MG63 (cell line): ENCODE results near the gene GRB2. TPM values are rescaled to one million over a fixed set of nuclear protein-coding genes. Genes with fewer than 3 reads are reported as not detected.
"Not testable (repeated sequence)": the region's sequence is repeated elsewhere in the genome, so short reads cannot be mapped to it uniquely, and the experiment has no call there.

Experiments used
- DNase-seq: peaks from one replicate; pipeline ENCODE4 v3.0.0-alpha.2; 2020
- H3K27me3 ChIP-seq: fragments of 250-450 bp; sonication (Bioruptor Pico); 2 replicates; pipeline ENCODE4 v1.5.1; 2020; ENCODE audit warnings: mild to moderate bottlenecking, moderate library complexity
- H3K36me3 ChIP-seq: fragments of 250-450 bp; sonication (Bioruptor Pico); 2 replicates; pipeline ENCODE4 v1.5.1; 2020; ENCODE audit warnings: mild to moderate bottlenecking, moderate library complexity
- H3K4me3 ChIP-seq: fragments of 250-450 bp; sonication (Bioruptor Pico); 2 replicates; pipeline ENCODE4 v1.5.1; 2020; ENCODE audit warnings: mild to moderate bottlenecking, moderate library complexity
- H3K9me3 ChIP-seq: fragments of 250-450 bp; sonication (Bioruptor Pico); 2 replicates; pipeline ENCODE4 v1.5.1; 2020; ENCODE audit warnings: mild to moderate bottlenecking, moderate library complexity
- total RNA-seq: library from RNA; depleted of rRNA; stranded (reverse); fragments of >200 nt; shearing (Covaris generic); gene quantifications from 2 replicates; pipeline ENCODE4 v1.2.3, GENCODE V29; 2014; ENCODE audit warnings: low replicate concordance

Gene GRB2
- total RNA-seq, 1 experiment from 2014 or later = 134 TPM

GRCh38 chr17:75400326-75400939 is 5.0 kb downstream of the GRB2 start:
- no peak for DNase-seq
- Histone ChIP-seq H3K4me3 (no peak overlapping the region), H3K36me3 (peaks cover 19% of the 10 kb centered on the region), H3K27me3 (no peaks in the 10 kb centered on the region), H3K9me3 (no peaks in the 10 kb centered on the region)

DNA sequence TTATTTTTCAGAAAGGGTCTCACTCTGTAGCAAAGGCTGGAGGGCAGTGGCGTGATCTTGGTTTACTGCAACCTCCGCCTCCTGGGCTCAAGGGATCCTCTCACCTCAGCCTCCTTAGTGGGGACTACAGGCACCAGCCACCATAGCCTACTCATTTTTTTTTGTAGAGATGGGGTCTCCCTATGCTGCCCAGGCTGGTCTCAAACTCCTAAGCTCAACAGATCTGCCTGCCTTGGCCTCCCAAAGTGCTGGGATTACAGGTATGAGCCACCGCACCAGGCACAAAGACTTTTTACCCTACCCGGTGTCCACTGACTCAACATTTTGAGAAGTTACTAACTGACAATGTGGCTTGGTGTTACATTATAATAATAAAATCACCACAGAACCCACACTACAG is 7.2 kb downstream of the GRB2 start:
- Histone ChIP-seq H3K4me3 (no peak overlapping the region), H3K9me3 (no peaks in the 10 kb centered on the region), H3K27me3 (no peaks in the 10 kb centered on the region), H3K36me3 (peaks cover 16% of the 10 kb centered on the region)
- DNase-seq = no peak

- Histone ChIP-seq H3K27me3 (no peaks in the 10 kb centered on the region), H3K4me3 (no peak overlapping the region), H3K9me3 (no peaks in the 10 kb centered on the region), H3K36me3 (peaks cover 19% of the 10 kb centered on the region)
- DNase-seq = no peak
Observed at GRCh38 chr17:75397217-75397616, 8.3 kb downstream of the GRB2 start.

GRCh38 chr17:75396796-75397195 is 8.7 kb downstream of the GRB2 start:
- no peak for DNase-seq
- Histone ChIP-seq H3K36me3 (peaks cover 24% of the 10 kb centered on the region), H3K4me3 (no peak overlapping the region), H3K9me3 (no peaks in the 10 kb centered on the region), H3K27me3 (no peaks in the 10 kb centered on the region)

DNA sequence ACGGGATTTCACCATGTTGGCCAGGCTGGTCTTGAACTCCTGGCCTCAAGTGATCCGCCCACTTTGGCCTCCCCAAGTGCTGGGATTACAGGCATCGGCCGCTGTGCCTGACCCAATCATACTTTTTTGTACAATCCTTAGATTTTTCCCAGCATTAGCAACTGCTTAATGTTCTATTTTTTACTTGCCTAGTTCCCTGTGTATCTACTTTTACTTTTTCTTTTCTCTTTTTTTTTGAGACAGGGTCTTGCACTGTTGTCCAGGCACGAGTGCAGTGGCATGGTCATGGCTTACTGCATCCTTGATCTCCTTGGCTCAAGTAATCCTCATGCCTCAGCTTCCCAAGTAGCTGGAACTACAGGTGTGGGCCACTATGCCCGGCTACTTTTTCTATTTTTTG is 9.5 kb downstream of the GRB2 start:
- no peak for DNase-seq
- Histone ChIP-seq H3K27me3 (no peaks in the 10 kb centered on the region), H3K36me3 (peaks cover 21% of the 10 kb centered on the region), H3K9me3 (no peaks in the 10 kb centered on the region), H3K4me3 (no peak overlapping the region)

DNA sequence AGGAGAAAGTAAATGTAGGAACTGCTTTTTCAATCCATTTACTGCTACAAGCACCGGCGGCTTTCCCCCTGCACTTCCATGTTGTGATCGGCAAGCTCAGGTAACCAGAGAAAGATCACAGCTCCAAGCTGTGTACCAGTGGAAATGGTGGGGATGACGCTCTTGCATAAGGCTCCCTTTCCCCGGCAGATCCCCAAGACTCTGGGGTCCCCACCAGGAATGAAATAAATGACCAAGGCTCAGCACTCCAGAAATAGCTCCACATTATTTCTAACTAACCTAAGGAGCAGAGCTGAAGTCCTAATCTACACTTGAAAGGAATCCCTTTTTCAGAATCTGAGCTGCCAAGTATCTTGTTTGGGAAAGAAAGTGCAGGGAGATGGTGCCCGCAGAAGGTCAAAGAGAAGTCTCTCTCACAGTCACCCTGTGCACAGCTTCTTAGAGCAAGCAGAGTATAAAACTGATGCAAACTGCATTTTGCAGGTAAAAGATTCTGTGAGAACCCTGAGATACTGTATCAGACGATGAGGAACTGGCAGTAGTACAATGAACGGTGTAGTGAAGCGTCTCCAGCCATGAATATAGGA is 11.1 kb downstream of the GRB2 start:
- DNase-seq = no peak
- peaks cover 23% of the 10 kb centered on the region for H3K36me3 ChIP-seq

GRCh38 chr17:75393523-75394331 is 11.8 kb downstream of the GRB2 start:
- Histone ChIP-seq H3K9me3 (no peaks in the 10 kb centered on the region), H3K27me3 (no peaks in the 10 kb centered on the region), H3K4me3 (peak overlapping the region; percentile 75), H3K36me3 (peaks cover 23% of the 10 kb centered on the region)
- DNase-seq = peak; percentile 100

More for the DNA sequence above, 11.1 kb downstream of the GRB2 start:
- H3K9me3 ChIP-seq = no peaks in the 10 kb centered on the region
- H3K27me3 ChIP-seq = no peaks in the 10 kb centered on the region
- H3K4me3 ChIP-seq = peak overlapping the region; percentile 75

- Histone ChIP-seq H3K9me3 (no peaks in the 10 kb centered on the region), H3K4me3 (peak overlapping the region; percentile 75), H3K27me3 (no peaks in the 10 kb centered on the region), H3K36me3 (peaks cover 23% of the 10 kb centered on the region)
- no peak for DNase-seq
Observed at GRCh38 chr17:75392559-75392958, 12.9 kb downstream of the GRB2 start.

DNA sequence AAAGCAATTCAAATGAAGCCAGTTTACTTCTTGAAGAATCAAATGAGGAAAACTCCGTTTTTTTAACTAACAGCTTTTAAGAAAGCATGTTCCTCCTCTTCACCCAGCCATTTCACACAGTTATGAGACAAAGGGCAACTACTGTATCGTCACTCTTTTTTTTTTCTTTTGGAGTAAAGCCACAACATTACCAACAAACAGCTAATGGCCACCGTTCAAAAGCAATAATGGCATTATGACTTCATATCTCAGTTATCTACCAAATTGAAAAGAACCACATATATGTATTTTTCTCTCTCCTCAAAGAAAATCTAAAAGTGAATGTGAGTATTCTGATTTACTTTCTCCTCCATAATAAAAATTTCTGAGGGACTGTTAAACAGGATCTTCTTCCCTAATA is 14.5 kb downstream of the GRB2 start:
- Histone ChIP-seq H3K36me3 (peaks cover 24% of the 10 kb centered on the region), H3K27me3 (no peaks in the 10 kb centered on the region), H3K4me3 (no peak overlapping the region), H3K9me3 (no peaks in the 10 kb centered on the region)
- no peak for DNase-seq

GRCh38 chr17:75388476-75389030 is 16.9 kb downstream of the GRB2 start:
- H3K4me3 ChIP-seq = no peak overlapping the region
- no peaks in the 10 kb centered on the region for H3K9me3 ChIP-seq
- H3K36me3 ChIP-seq = peaks cover 26% of the 10 kb centered on the region
- DNase-seq = no peak
- no peaks in the 10 kb centered on the region for H3K27me3 ChIP-seq

- DNase-seq = no peak
- no peaks in the 10 kb centered on the region for H3K9me3 ChIP-seq
- no peak overlapping the region for H3K4me3 ChIP-seq
- no peaks in the 10 kb centered on the region for H3K27me3 ChIP-seq
- peaks cover 22% of the 10 kb centered on the region for H3K36me3 ChIP-seq
Observed at GRCh38 chr17:75387771-75388170, 17.7 kb downstream of the GRB2 start.

GRCh38 chr17:75386430-75386829 is 19.0 kb downstream of the GRB2 start:
- no peak overlapping the region for H3K4me3 ChIP-seq
- peaks cover 16% of the 10 kb centered on the region for H3K36me3 ChIP-seq
- no peak for DNase-seq
- no peaks in the 10 kb centered on the region for H3K9me3 ChIP-seq
- H3K27me3 ChIP-seq = no peaks in the 10 kb centered on the region

DNA sequence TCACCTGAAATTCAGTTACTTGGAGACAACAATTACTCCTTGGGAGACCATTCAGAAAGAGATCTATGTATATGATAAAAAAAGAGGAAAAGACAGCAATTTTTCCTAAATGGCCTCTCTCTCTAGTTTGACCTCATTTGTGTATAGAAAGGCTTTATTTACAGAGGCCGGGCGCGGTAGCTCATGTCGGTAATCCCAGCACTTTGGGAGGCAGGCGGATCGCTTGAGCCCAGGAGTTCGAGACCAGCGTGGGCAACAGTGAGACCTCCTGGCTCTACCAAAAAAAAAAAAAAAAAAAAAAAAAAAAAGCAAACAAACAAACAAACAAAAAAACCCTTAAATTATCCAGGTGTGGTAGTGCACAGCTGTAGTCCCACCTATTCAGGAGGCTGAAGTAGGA is 20.7 kb downstream of the GRB2 start:
- no peak for DNase-seq
- peaks cover 6% of the 10 kb centered on the region for H3K36me3 ChIP-seq
- no peaks in the 10 kb centered on the region for H3K27me3 ChIP-seq
- H3K4me3 ChIP-seq = no peak overlapping the region
- H3K9me3 ChIP-seq = no peaks in the 10 kb centered on the region

GRCh38 chr17:75383842-75384195 is 21.7 kb downstream of the GRB2 start:
- Histone ChIP-seq H3K36me3 (peaks cover 6% of the 10 kb centered on the region), H3K4me3 (no peak overlapping the region), H3K9me3 (no peaks in the 10 kb centered on the region), H3K27me3 (no peaks in the 10 kb centered on the region)
- DNase-seq = no peak

- Histone ChIP-seq H3K9me3 (no peaks in the 10 kb centered on the region), H3K4me3 (no peak overlapping the region), H3K36me3 (peaks cover 5% of the 10 kb centered on the region), H3K27me3 (no peaks in the 10 kb centered on the region)
- DNase-seq = no peak
Observed at GRCh38 chr17:75380750-75381149, 24.7 kb downstream of the GRB2 start.

DNA sequence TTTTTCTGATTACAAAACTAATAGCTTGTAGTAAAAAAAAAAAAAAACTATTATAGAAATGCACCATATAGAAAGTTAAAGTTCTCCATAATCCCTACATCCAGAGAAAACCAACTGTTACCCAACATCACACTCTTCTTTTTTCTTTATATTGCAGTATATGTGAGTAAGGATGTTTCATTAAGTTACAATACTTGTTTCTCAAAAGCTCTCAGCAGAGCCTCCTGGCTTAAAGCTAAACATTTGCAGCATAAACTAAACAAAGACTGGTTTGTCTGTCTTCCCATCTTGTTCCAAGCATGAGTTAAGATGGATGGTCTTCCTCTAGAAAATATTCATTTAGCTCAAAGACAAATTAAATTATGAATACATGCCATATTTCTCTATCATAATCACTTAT is 25.2 kb downstream of the GRB2 start:
- Histone ChIP-seq H3K9me3 (no peaks in the 10 kb centered on the region), H3K36me3 (peaks cover 5% of the 10 kb centered on the region), H3K27me3 (no peaks in the 10 kb centered on the region), H3K4me3 (no peak overlapping the region)
- DNase-seq = no peak

DNA sequence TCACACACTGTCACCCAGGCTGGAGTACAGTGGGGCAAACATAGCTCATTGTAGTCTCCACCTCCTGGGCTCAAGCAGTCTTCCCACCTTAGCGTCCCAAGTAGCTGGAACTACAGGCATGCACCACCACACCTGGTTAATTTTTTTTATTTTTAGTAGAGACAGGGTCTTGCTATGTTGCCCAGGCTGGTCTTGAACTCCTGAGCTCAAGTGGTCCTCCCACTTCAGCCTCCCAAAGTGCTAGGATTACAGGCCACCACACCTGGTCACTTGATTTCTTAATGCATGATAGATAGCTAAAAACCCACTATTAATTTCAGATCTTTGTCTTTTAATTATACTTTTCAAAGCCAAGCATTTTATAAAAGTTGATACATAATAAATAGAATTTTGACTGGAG is 26.1 kb downstream of the GRB2 start:
- not testable (repeated sequence) for H3K4me3 ChIP-seq, H3K27me3 ChIP-seq, DNase-seq, H3K9me3 ChIP-seq, H3K36me3 ChIP-seq
